ENCODE data around the gene HEATR5A.

- TF ChIP-seq CTCF (conservative IDR thresholded peaks at IDR 0.05; ENCODE audit: low read depth, low read length) (no peak), EZH2 (IDR thresholded peaks at IDR 0.05; ENCODE audit: low read length, unreplicated experiment) (no peak)
Observed at GRCh38 chr14:31418440-31418839, 1.9 kb downstream of the HEATR5A start.

Data from PC-3 (cell line).